ENCODE results near the gene AMIGO2.

DNA sequence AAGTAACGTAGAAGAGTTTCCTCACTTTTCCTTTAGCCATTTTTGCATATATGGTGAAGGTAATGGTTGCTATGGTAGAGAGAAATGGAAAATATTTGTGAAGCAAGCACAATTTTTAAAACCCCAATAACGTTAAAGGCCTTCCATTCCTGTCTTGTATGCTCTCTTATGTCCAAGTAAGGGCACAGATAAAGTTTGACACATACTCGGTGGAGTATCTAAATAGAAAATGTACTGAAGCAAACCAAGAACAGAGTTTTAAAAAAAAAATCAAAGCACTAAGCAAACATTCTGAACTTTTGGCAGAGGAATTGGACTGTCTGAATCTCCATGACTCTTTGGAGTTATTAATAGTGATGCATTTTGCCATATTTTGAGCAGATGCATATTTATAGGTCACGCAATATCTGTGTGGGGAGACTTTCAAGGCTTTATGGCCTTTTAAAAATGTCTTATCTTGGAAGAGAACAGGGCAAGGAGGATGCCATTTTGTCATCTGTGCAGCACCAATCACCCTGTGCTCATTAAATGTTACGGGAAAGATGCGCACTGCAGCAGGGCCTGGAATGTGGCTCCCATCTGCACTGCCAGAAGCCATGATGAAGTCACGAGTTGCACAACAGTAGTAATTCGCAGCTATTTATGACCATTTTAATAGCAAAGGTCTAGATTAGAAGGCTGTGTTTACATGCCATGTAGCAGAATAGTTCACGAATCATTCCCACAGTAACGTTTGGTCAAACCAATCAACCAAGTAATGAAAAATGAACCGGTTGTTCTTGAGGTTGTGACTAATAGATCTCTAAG is 23.3 kb upstream of the AMIGO2 start:
- TF ChIP-seq, protein P1, sequence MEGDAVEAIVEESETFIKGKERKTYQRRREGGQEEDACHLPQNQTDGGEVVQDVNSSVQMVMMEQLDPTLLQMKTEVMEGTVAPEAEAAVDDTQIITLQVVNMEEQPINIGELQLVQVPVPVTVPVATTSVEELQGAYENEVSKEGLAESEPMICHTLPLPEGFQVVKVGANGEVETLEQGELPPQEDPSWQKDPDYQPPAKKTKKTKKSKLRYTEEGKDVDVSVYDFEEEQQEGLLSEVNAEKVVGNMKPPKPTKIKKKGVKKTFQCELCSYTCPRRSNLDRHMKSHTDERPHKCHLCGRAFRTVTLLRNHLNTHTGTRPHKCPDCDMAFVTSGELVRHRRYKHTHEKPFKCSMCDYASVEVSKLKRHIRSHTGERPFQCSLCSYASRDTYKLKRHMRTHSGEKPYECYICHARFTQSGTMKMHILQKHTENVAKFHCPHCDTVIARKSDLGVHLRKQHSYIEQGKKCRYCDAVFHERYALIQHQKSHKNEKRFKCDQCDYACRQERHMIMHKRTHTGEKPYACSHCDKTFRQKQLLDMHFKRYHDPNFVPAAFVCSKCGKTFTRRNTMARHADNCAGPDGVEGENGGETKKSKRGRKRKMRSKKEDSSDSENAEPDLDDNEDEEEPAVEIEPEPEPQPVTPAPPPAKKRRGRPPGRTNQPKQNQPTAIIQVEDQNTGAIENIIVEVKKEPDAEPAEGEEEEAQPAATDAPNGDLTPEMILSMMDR (IDR thresholded peaks at IDR 0.05) = no peak
- TF ChIP-seq POLR2A (IDR thresholded peaks at IDR 0.05) = no peak
